Esophagus squamous epithelium (tissue), 5 donors: Measurements from ENCODE around the gene DDIAS. TPM values are rescaled to one million over a fixed set of nuclear protein-coding genes. Genes with fewer than 3 reads are reported as not detected.
"Not testable (repeated sequence)": the region's sequence is repeated elsewhere in the genome, so short reads cannot be mapped to it uniquely, and the experiment has no call there.

Source experiments
- DNase-seq: peaks from one replicate; lab custom pipeline; 2025; lab: John Stamatoyannopoulos, UW
- H3K27ac ChIP-seq, 4 donors: fragments of 200-600 bp; sonication (generic); one replicate each; pipeline ENCODE4 v1.5.1; 2016 to 2019; ENCODE audit warnings: mild to moderate bottlenecking in 1 of 4
- H3K27me3 ChIP-seq, 4 donors: fragments of 200-600 bp; sonication (generic); 1 replicate in 3 of 4; 2 replicates in 1 of 4; pipeline versions ENCODE4 v1.5.1 to v1.6.0; 2017 to 2021; ENCODE audit warnings: antibody characterized with exemption in 1 of 4
- H3K36me3 ChIP-seq, 3 donors: fragments of 200-600 bp; sonication (generic); one replicate each; pipeline ENCODE4 v1.5.1; 2016 to 2019
- H3K4me1 ChIP-seq, 3 donors: fragments of 200-600 bp; sonication (generic); one replicate each; pipeline ENCODE4 v1.5.1; 2017 to 2019
- H3K4me3 ChIP-seq, 4 donors: fragments of 200-600 bp; sonication (generic); 1 replicate in 3 of 4; 2 replicates in 1 of 4; pipeline ENCODE4 v1.5.1; 2016 to 2019; ENCODE audit warnings: mild to moderate bottlenecking in 2 of 4, moderate library complexity in 1 of 4
- H3K9me3 ChIP-seq, 3 donors: fragments of 200-600 bp; sonication (generic); one replicate each; pipeline ENCODE4 v1.5.1; 2016 to 2019
- CTCF ChIP-seq, 6 experiments: fragments of 450-650 bp in 4 of 6; fragments of 200-600 bp in 2 of 6; sonication (generic) in 2 of 6; IDR thresholded peaks; one replicate each; pipeline ENCODE4 v1.5.1; 2016 to 2019; ENCODE audit warnings: antibody characterized with exemption in 6 of 6, mild to moderate bottlenecking in 4 of 6, moderate library complexity in 4 of 6
- POLR2A ChIP-seq, 4 donors: fragments of 450-650 bp; IDR thresholded peaks; one replicate each; pipeline ENCODE4 v1.6.1; 2017; ENCODE audit warnings: antibody characterized with exemption in 4 of 4, mild to moderate bottlenecking in 4 of 4, moderate library complexity in 3 of 4
- WGBS, 2 donors: methylation state at CpG; one replicate each; pipeline ENCODE4 v1.1.5; 2018; 5-methylcytosine and 5-hydroxymethylcytosine counted together
- intact Hi-C: fragments of 100-400 bp; cut with DNase I; formaldehyde crosslinking; loops from one replicate; pipeline ENCODE4 v1.15.0; 2022
- total RNA-seq, 4 donors: library from RNA; depleted of rRNA; stranded (reverse); fragments of >200 nt; gene quantifications; one replicate each; pipeline ENCODE4 v1.1.0, GENCODE V29; 2016
- donor health status: DM: yes; HTN: yes; CAD: no.

Gene DDIAS
- total RNA-seq, 4 donors from 2014 or later: 2.8 to 10.9 (median 5.1) TPM

GRCh38 chr11:82944198-82944597 lies 42.7 kb downstream of the DDIAS start:
- Histone ChIP-seq H3K4me3 (no peak overlapping the region), H3K27ac (no peak overlapping the region), H3K27me3 (no peaks in the 10 kb centered on the region), H3K9me3 (no peaks in the 10 kb centered on the region), H3K36me3 (no peaks in the 10 kb centered on the region), H3K4me1 (no peaks in the 10 kb centered on the region)
- intact Hi-C loops: no loop called here
- no peak for TF ChIP-seq CTCF (IDR thresholded peaks at IDR 0.05)
- TF ChIP-seq POLR2A (IDR thresholded peaks at IDR 0.05): no peak
- WGBS, 2 donors: 51 to 54% methylated on average over 2 of the region's 2 CpGs
- DNase-seq: no peak

GRCh38 chr11:82945041-82945440 lies 43.5 kb downstream of the DDIAS start:
- H3K9me3 ChIP-seq, H3K27me3 ChIP-seq, H3K27ac ChIP-seq, H3K4me3 ChIP-seq, intact Hi-C loops, H3K4me1 ChIP-seq, DNase-seq, H3K36me3 ChIP-seq: not testable (repeated sequence)
- WGBS, 2 donors: 86 to 88% methylated on average over 1 of the region's 1 CpG

GRCh38 chr11:82945682-82946081 lies 44.1 kb downstream of the DDIAS start:
- TF ChIP-seq POLR2A (IDR thresholded peaks at IDR 0.05) (no peak), CTCF (IDR thresholded peaks at IDR 0.05) (no peak)
- intact Hi-C loops: no loop called here
- DNase-seq: no peak
- H3K4me3 ChIP-seq: no peak overlapping the region
- H3K4me1 ChIP-seq: no peaks in the 10 kb centered on the region
- H3K36me3 ChIP-seq: no peaks in the 10 kb centered on the region
- H3K27ac ChIP-seq: no peak overlapping the region
- H3K9me3 ChIP-seq: no peaks in the 10 kb centered on the region
- no peaks in the 10 kb centered on the region for H3K27me3 ChIP-seq

- H3K27me3 ChIP-seq: no peaks in the 10 kb centered on the region
- H3K36me3 ChIP-seq: no peaks in the 10 kb centered on the region
- no peak for DNase-seq
- no peak overlapping the region for H3K4me3 ChIP-seq
- no peaks in the 10 kb centered on the region for H3K9me3 ChIP-seq
- H3K4me1 ChIP-seq: no peaks in the 10 kb centered on the region
- no peak overlapping the region for H3K27ac ChIP-seq
- intact Hi-C loops: no loop called here
- TF ChIP-seq POLR2A (IDR thresholded peaks at IDR 0.05): no peak
- TF ChIP-seq CTCF (IDR thresholded peaks at IDR 0.05): no peak
Observed at GRCh38 chr11:82949352-82949751, 47.8 kb downstream of the DDIAS start.

- H3K27me3 ChIP-seq, H3K4me1 ChIP-seq, intact Hi-C loops, DNase-seq, H3K4me3 ChIP-seq, H3K36me3 ChIP-seq, H3K9me3 ChIP-seq, H3K27ac ChIP-seq: not testable (repeated sequence)
- 87 to 96% methylated on average over 2 of the region's 2 CpGs for WGBS, 2 donors
Observed at GRCh38 chr11:82950502-82950901, 49.0 kb downstream of the DDIAS start.

- DNase-seq, H3K9me3 ChIP-seq, H3K4me1 ChIP-seq, H3K27me3 ChIP-seq, intact Hi-C loops, H3K27ac ChIP-seq, H3K4me3 ChIP-seq, H3K36me3 ChIP-seq: not testable (repeated sequence)
- WGBS, 2 donors: 67 to 70% methylated on average over 2 to 3 of the region's 9 CpGs
Observed at GRCh38 chr11:82955736-82956453, 54.4 kb downstream of the DDIAS start.
